Activated T-cell treated with anti-CD3 and anti-CD28 coated beads for 24 hours (primary cell): ENCODE measurements around the gene ARHGEF17.
"Not testable (repeated sequence)": the region's sequence is repeated elsewhere in the genome, so short reads cannot be mapped to it uniquely, and the experiment has no call there.

Source experiments
- DNase-seq: peaks from one replicate; pipeline ENCODE4 v3.0.0-alpha.2; 2020; ENCODE audit warnings: low read depth

ARHGEF17 gene, protein sequence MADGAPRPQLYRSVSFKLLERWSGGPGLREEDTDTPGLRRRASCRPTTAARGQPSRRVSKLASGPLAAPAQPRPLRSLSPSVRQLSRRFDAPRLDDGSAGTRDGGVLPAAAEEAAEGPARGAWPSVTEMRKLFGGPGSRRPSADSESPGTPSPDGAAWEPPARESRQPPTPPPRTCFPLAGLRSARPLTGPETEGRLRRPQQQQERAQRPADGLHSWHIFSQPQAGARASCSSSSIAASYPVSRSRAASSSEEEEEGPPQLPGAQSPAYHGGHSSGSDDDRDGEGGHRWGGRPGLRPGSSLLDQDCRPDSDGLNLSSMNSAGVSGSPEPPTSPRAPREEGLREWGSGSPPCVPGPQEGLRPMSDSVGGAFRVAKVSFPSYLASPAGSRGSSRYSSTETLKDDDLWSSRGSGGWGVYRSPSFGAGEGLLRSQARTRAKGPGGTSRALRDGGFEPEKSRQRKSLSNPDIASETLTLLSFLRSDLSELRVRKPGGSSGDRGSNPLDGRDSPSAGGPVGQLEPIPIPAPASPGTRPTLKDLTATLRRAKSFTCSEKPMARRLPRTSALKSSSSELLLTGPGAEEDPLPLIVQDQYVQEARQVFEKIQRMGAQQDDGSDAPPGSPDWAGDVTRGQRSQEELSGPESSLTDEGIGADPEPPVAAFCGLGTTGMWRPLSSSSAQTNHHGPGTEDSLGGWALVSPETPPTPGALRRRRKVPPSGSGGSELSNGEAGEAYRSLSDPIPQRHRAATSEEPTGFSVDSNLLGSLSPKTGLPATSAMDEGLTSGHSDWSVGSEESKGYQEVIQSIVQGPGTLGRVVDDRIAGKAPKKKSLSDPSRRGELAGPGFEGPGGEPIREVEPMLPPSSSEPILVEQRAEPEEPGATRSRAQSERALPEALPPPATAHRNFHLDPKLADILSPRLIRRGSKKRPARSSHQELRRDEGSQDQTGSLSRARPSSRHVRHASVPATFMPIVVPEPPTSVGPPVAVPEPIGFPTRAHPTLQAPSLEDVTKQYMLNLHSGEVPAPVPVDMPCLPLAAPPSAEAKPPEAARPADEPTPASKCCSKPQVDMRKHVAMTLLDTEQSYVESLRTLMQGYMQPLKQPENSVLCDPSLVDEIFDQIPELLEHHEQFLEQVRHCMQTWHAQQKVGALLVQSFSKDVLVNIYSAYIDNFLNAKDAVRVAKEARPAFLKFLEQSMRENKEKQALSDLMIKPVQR (N-terminal part only)

DNA sequence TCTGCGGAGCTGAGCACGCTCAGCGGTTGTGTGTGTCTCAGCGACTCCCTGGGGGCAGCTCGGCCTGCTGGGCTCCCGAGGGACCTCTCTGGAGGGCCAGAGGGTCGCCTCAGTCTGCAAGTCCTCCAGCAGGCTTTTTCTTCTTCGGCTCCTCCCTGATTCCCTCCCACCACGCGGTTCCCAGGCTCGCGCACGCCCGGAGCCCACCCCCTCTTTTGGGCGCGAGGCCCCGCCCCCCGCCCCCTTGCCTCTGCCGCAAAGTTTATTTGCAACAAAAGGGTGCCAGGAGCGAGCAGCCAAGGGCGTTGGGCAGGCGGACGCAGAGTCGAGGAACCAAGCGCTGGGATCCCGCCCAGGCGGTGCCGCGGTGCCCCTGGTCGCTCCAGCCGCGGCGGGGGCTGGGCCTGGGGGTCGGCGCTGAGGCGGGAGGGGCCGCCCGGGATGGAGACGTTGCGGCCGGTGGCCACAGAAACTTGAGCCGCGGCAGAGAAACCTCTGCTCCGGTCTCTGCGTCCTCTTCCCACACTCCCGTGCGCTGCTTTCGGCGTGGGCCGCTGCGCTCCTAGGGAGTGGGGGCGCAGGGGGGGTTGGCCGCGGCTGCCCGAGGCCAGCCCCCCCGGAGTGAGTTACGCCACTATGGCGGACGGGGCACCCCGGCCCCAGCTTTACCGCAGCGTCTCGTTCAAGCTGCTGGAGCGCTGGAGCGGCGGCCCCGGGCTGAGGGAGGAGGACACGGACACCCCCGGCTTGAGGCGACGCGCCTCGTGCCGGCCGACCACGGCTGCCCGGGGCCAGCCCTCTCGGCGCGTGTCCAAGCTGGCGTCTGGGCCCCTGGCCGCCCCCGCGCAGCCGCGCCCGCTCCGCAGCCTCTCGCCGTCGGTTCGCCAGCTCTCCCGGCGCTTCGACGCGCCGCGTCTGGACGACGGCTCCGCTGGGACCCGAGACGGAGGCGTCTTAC lies at the start of gene ARHGEF17:
Gene ARHGEF17, plus strand, starts transcription at position 274 of the 958 bp plus-strand sequence. Its CDS starts 363 bp downstream, at position 637.
- no peak for DNase-seq

DNA sequence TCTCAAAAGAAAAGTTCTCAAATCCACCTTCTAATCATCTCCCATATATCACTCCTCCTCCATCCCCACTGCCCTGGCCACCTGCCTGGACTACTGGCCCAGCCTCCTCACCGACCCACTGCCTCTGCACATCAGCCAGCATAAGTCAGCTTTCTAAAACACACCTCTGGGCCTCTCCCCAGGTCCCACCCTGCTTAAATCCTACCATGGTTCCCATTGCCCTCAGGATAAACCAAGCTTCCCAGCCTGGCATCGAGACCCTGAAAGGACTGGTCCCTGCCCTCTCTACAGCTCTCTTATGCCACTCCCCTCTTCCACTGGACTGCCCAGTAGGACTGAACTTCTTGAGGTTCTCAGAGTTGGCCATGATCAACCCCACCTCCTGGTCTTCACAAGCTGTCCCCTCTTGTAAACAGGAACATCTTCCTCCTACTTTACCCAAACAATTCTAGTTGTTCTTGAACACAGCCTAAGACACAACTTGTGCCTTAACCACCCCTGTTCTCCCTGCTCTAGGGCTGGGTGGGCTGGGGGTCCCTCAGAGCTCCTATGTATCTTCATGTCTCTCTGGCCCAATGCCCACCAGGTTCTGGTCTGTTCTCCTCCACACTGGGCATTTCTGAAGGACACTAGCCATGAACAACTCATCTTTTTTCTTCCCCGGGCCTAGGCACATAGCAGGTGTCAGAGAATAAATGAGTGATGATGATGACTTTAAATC lies 48.5 kb upstream of the ARHGEF17 start:
- DNase-seq: no peak

DNA sequence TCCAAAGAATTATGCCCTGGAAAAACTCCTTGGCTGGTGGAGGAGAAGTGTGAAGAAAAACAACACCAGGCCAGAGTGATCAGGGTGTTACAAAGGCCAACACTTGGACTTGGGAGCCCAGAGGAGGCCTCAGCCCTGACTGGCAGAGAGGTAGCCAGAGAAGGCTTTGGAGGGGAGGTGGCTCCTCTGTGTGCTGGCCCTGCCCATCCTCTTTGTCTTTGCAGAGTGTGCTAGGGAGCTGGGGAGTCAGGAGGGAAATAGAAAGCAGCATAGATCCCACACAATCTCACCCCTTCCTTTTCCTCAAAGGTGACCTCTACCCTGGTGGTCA lies 48.0 kb upstream of the ARHGEF17 start:
- no peak for DNase-seq

DNA sequence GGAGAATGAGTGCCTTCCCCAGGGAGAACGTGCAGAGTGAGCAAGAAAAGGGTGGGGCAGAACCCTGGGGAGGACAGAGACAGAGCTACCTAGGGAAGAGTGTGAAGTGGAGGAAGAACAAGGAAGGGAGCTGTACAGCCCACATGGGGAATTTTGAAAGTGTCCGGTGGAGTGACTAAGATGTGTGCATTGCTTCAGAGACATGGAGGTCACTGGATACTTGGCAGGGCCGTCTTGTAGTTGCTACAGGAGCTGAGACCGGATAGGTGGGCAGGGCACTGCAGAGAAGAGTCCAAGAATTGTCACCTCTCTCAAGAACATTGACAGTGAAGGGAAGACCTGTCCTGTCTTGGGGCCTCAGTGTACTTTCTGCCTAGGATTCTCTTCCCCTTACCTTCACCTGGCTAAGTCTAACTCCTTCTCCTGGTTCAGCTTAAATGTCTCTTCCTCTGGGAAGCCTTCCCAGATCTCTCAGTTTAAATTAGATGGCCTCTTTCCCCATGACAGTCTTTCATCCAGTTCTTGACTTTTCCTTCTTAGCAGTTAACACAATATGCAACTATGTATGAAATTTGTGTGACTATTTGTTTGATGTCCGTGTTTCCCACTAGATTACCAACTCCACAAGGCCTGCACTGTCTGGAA lies 45.1 kb upstream of the ARHGEF17 start:
- DNase-seq: no peak

DNA sequence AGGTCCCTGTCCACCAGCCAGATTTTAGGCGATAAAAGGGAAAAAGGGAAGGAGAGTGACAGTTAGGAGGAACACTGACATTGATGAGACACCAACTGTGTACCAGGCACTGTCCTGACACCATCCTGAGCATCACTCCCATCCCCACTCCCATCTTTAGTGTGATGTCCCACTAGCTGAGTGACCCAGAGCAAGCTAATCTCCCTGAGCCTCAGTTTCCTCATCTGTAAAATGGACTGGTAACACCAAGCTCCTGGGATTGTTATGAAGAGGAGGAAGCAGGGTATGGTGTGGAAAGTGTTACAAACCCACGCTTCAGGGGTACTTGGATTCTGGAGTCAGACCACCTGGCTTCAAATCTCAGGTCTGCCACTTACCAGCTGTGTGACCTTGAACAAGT lies 44.4 kb upstream of the ARHGEF17 start:
- DNase-seq: no peak

DNA sequence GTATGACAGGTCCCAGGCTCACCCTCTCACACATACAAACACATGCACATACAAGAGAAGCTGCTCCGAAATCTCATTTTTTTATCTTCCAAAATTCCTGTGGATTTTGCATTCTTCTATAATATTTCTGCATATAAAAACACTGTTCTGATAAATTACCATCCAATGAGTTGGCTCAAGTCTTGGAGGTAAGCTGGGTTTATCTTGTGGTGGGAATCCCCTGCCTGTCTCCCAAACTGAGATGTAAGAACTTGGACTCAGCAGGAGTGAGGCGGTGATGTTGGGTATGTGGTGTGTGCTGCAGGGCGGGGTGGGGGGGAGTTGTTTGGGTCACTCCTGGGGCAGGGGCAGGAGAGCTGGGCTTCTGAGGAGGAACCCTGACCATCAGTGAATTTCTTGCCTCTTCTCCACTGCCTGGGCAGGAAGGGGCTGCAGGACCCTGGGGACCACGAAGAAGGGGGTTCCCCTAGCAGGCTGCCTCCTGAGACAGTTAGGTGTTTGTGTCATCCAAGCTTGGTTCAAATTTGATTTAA lies 42.7 kb upstream of the ARHGEF17 start:
- DNase-seq: no peak

DNA sequence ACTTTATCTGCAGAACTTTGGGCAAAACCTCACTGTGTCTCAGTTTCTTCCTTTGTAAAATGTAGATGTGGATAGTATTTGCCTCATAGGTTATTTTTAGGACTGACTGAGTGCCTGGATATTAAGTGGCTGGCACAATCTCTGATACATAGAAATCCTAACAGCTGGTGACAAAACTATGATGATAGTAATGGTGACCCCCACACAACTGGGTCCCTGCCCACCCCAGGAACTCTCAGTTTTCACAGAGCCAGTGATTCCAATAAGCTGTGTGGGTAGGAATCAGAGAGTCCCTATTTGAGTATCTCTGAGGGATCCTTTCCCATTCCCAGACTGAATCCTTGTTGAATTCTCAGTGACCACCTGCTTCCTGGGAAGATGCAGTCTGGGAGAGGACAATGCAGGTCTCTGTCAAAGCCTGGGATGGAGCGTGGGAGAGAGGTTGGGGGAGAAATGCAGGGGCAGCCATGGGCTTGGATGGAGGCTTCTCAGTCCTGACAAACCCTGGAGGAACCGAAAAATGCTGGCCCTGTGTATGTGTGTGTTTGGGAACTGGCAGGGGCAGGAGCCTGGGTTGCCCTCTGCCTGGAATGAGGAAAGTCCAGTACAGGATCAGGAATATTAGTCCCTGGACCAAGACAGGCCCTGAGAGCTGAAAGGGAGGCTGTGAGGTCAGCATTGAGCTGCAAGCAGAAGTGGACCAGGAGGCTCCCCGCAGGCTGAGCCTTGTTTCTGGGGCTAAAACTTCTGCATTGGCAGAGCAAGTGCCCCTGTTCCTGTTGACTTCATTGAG lies 42.0 kb upstream of the ARHGEF17 start:
- DNase-seq: no peak

DNA sequence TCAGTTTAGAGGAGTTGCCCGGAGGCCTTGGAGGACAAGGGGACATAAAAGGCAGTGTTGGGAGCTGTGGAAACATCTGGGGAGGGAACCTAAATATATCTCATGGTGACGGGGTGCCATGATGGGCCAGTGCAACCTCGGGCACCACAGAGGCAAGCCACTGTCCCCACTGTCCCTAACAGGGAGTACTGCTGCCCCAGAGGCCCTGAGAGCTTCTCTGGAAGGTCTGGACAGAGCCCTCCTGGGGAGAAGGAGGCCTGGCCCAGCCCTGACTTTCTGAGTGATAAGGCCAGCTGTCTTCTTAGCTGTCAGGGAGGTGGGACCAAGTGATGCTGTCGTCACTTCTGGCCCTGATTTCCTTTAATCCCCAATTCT lies 41.4 kb upstream of the ARHGEF17 start:
- DNase-seq: no peak

DNA sequence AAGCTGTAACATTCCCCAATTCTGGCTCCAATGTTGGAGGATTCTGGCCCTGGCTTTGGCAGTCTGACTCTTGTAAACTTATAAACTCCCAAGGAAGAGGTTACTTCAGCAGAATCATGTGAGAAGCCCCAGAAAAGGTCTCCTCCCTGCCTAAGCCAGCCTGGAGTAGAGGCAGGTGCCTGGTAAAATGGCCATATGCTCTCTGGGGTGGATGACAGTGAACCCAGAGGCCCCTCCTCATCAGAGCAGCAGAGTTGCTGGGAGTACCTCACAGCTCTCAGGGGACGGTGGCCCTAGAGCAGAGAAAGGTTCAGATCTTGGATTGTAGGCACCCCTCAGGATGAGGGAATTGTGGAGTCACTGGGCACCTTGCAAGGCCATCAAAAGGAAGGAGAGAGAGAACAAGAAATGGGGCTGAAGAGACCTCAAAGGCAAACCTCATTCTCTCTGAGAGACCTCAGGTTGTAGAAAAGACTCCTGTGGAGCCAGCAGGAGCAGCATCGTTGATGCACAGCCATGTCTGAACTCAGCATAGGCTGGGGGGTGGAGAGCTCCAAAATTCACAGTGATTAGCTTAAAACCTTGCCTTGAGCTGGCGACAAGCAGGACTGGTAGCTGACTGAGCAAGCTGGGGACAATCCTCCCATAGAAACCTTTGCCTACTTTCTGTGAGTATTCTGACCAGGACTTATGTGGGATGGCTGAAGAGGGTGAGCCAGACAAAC lies 40.8 kb upstream of the ARHGEF17 start:
- DNase-seq: no peak

DNA sequence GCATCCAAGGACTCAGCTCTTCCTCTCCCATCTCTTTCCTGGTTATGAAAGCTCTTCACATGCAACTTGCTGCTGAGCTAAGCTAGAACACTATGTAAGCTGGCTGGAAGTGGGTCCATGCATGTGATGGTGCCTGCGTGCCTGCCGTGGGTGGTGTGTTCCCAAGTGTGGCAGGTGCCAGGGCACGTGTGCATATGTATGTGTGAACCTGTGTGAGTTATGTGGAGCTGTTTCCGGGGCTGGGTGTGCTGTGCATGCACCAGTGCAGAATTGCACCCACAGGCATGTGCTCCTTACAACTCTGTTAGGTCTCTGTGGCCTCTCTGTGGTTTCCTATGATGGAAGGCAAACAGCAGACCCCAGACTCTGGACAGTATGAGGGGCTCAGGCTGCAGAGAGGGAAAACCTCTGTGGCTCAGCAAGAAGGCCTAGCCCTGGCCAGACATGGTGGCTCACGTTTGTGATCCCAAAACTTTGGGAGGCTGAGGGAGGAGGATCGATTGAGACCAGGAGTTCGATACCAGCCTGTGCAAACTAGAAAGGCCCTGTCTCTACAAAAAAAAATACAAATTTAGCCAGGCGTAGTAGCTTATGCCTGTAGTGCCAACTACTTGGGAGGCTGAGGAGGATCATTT lies 40.1 kb upstream of the ARHGEF17 start:
- DNase-seq: no peak

DNA sequence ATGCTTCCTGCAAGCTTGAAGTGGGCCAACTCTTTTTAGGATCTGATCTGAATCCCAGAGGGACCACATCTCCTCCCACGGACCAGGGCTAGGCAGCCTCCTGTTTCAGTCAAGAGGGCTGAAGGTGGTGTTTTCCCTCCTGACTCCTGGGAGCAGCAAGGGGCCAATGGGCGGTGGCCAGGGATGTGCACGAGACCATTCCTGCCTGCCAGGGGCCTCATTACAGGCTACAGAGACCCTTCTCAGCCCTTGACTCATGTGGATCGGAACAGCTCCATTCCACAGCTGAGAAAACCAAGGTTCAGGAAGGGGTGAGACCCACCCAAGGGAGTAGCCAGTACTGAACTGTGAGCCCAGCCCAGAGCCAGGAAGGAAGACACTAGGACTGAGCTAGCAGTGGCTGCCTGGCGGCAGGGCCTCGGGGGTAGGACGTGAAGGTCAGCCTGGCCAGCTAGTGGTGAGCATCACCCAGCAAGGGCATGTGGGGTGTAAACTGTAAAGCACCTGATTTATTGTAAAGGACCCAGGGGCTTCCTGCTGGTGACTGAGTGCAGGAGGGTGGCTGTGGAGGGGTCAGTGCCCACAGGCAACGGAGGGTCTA lies 39.3 kb upstream of the ARHGEF17 start:
- no peak for DNase-seq

DNA sequence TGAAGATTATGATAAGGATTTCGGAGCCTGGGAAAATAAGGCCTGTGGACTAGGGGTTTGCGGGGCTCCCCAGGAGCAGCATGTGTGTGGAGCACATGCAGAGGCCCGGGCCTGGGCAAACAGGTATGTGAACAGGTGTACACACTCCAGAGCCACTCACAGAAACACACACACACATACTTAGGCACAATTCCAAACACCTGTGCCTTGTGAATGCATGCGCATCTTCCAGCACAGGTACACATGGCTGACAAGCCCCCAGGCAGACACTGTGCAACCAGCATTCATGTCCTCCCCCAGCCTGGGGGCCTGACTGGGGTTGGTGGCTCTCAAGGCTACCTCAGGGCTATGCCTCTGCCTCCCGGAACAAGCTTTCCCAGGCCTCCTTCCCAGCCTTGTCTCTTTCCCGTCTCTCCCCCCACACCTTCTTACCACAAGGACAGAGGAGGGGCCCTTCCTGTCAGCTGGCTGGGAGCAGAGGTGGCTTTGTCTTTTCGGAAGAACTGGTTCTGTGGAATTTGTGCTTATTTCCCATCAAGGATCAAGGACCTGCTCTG lies 38.5 kb upstream of the ARHGEF17 start:
- no peak for DNase-seq

DNA sequence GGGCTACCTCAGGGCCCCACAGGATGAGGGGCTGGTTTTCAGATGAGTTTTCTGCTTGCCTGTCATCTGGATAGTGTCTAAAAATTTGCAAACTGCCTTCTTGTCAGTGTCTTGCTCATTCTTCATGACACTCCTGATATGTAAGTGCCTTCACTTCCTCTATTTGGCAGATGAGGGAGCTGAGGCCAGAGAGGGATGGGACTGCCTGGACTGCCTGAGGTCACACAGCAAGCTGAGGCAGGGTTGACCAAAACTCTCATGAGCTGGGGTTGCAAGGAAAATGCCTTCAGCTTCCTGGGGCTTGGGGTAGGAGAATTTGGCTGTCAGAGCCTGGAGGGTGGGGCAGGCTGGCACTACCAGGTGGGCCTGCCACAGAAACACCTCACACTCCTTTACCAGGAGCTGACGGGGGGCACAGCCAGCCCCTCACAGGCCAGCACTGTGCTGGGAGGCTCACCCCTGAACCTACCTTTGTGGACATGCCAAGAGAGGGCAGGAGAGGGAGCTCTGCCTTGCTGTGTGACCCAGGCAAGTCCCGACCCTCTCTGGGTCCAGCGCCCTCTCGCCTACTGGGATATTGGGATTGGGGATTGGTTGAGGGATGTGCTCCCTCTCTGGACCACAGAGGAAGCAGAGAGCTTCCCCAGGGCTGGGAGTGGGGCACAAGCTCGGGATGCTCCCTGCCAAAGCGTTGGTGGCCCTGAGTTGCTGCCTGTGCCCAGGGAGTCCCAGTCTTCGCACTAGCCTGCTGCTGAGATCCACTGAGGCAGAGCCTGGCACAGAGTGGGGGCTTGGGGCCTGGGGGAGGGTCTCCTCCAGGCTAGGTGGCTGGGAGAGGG lies 37.8 kb upstream of the ARHGEF17 start:
- DNase-seq: no peak

DNA sequence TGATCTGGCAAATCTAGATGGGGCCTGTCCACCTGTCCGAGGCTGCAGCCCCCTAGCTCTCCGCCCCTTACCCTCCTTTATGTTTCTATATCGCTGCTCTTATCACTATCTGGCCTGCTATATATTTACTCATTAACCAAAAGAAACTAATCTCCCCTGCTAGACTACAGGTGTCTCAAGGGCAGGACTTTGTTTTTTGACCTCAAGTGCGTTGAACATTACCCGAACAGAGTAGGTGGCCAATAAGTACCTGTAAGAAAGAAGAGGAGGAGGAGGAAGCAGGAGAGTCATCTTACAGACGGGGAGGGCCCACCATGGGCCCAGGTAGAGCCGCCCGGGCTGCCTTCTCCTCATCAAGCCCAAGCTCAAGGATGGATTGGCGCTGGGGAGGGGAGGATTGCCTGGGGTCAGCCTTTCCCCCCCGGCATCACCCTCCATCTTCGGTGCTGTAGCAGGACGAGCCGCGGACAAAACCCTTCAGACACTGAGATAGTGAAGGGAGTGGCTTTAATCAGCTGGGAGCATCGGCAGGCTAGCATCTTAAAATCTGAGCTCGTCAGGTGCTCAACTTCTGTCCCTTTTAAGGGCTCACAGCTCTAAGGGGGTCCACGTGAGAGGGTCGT lies 37.1 kb upstream of the ARHGEF17 start:
- DNase-seq: no peak

DNA sequence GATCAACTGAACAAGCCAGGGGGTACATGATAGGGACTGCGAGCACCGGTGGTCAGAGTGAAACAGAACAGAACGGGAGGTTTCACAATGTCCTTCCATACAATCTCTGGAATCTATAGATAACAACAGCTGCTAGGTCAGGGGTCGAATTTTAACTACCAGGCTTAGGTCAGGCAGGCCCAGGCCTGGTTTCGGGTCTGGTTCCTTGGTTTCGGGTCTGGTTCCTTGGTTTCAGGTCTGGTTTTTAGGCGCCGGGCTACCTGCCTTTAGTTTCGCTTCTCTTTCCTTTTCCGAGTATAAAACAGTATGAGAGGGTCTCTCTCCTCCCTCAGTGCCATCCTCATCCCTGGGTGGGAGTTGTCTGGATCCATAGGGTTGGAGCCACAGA lies 36.6 kb upstream of the ARHGEF17 start:
- DNase-seq: not testable (repeated sequence)
